ENCODE measurements around the gene EXD3. TPM values are rescaled to one million over a fixed set of nuclear protein-coding genes. Genes with fewer than 3 reads are reported as not detected.
"Not testable (repeated sequence)": the region's sequence is repeated elsewhere in the genome, so short reads cannot be mapped to it uniquely, and the experiment has no call there.

Gene EXD3
- total and polyA plus RNA-seq, 5 donors from 2014 or later = 4.7 to 27.3 (median 5.8) TPM

- H3K27me3 Mint-ChIP-seq; H3K9me3 Mint-ChIP-seq; H3K4me1 Mint-ChIP-seq; H3K27ac ChIP-seq (ENCODE audit: insufficient read depth, low read length, poor library complexity, severe bottlenecking); H3K4me1 ChIP-seq (ENCODE audit: control insufficient read depth, insufficient read depth, low read length, poor library complexity, severe bottlenecking); H3K4me3 ChIP-seq (ENCODE audit: low read depth, low read length); ATAC-seq (ENCODE audit: low read depth in 2 of 2); H3K4me3 Mint-ChIP-seq; H3K27ac Mint-ChIP-seq; H3K27me3 ChIP-seq (ENCODE audit: control insufficient read depth, insufficient read depth, low read length); DNase-seq; H3K9me3 ChIP-seq (ENCODE audit: control insufficient read depth in 2 of 2, low read length in 2 of 2): not testable (repeated sequence)
- H3K36me3 ChIP-seq (ENCODE audit: control insufficient read depth, insufficient read depth, low read length) = peaks cover 30% of the 10 kb centered on the region
- H3K36me3 Mint-ChIP-seq = peaks cover 12% of the 10 kb centered on the region
These were observed 160.6 kb downstream of the EXD3 start for GRCh38 chr9:137262173-137262908.

Other genes with a start within 250 kb of the EXD3 start
- gene ANAPC2, start 234.6 kb downstream of the EXD3 start, total RNA-seq = 127 TPM
- 1 to 10 TPM; 7.5 to 8.7 (median 8.0) TPM for gene ANAPC2, start 234.6 kb downstream of the EXD3 start, polyA plus RNA-seq
- 54.3 TPM for gene SSNA1, start 234.5 kb downstream of the EXD3 start, total RNA-seq
- 100 to 1,000 TPM; 112 to 150 (median 130) TPM for gene SSNA1, start 234.5 kb downstream of the EXD3 start, polyA plus RNA-seq
- gene TPRN, start 222.4 kb downstream of the EXD3 start, total RNA-seq = 5.9 TPM
- gene TPRN, start 222.4 kb downstream of the EXD3 start, polyA plus RNA-seq = under 1 TPM; 0.27 to 0.91 (median 0.43) TPM
- 20.7 TPM for gene TMEM203, start 217.5 kb downstream of the EXD3 start, total RNA-seq
- 100 to 1,000 TPM; 116 to 148 (median 132) TPM for gene TMEM203, start 217.5 kb downstream of the EXD3 start, polyA plus RNA-seq
- gene NDOR1, start 217.5 kb downstream of the EXD3 start, total RNA-seq = 30.0 TPM
- 1 to 10 TPM; 3.9 to 7.6 (median 5.0) TPM for gene NDOR1, start 217.5 kb downstream of the EXD3 start, polyA plus RNA-seq
- 1.2 TPM for gene RNF208, start 200.9 kb downstream of the EXD3 start, total RNA-seq
- gene RNF208, start 200.9 kb downstream of the EXD3 start, polyA plus RNA-seq = not detected
- gene CYSRT1, start 198.0 kb downstream of the EXD3 start, total RNA-seq = not detected
- not detected for gene CYSRT1, start 198.0 kb downstream of the EXD3 start, polyA plus RNA-seq
- gene RNF224, start 195.7 kb downstream of the EXD3 start, total RNA-seq = not detected
- gene RNF224, start 195.7 kb downstream of the EXD3 start, polyA plus RNA-seq = not detected
- gene SLC34A3, start 192.3 kb downstream of the EXD3 start, total RNA-seq = not detected
- not detected for gene SLC34A3, start 192.3 kb downstream of the EXD3 start, polyA plus RNA-seq
- 100 TPM for gene TUBB4B, start 181.9 kb downstream of the EXD3 start, total RNA-seq
- 10 to 100 TPM; 56.7 to 87.4 (median 71.8) TPM for gene TUBB4B, start 181.9 kb downstream of the EXD3 start, polyA plus RNA-seq
- gene STPG3, start 171.9 kb downstream of the EXD3 start, total RNA-seq = not detected
- gene STPG3, start 171.9 kb downstream of the EXD3 start, polyA plus RNA-seq = not detected
- 46.4 TPM for gene NELFB, start 167.8 kb downstream of the EXD3 start, total RNA-seq
- gene NELFB, start 167.8 kb downstream of the EXD3 start, polyA plus RNA-seq = 10 to 100 TPM; 22.3 to 27.1 (median 23.7) TPM
- gene TOR4A, start 145.4 kb downstream of the EXD3 start, total RNA-seq = 6.1 TPM
- gene TOR4A, start 145.4 kb downstream of the EXD3 start, polyA plus RNA-seq = 1 to 10 TPM; 2.6 to 4.2 (median 3.5) TPM
- gene NRARP, start 120.9 kb downstream of the EXD3 start, total RNA-seq = 1.6 TPM
- not detected for gene NRARP, start 120.9 kb downstream of the EXD3 start, polyA plus RNA-seq
- gene NOXA1, start 231 bp upstream of the EXD3 start, total RNA-seq = 3.8 TPM
- 1 to 10 TPM in 2 of 4 donors, under 1 TPM in 2; 0.83 to 3.3 (median 1.4) TPM for gene NOXA1, start 231 bp upstream of the EXD3 start, polyA plus RNA-seq
- not detected for gene ENTPD8, start 18.2 kb upstream of the EXD3 start, total RNA-seq
- not detected for gene ENTPD8, start 18.2 kb upstream of the EXD3 start, polyA plus RNA-seq
- 109 TPM for gene NSMF, start 36.2 kb upstream of the EXD3 start, total RNA-seq
- gene NSMF, start 36.2 kb upstream of the EXD3 start, polyA plus RNA-seq = 10 to 100 TPM in 2 of 4 donors, 1 to 10 TPM in 2; 9.3 to 14.5 (median 11.8) TPM
- 12.4 TPM for gene PNPLA7, start 127.2 kb upstream of the EXD3 start, total RNA-seq
- 1 to 10 TPM; 1.4 to 2.5 (median 1.7) TPM for gene PNPLA7, start 127.2 kb upstream of the EXD3 start, polyA plus RNA-seq
- gene MRPL41, start 128.7 kb upstream of the EXD3 start, total RNA-seq = 64.3 TPM
- gene MRPL41, start 128.7 kb upstream of the EXD3 start, polyA plus RNA-seq = 10 to 100 TPM; 38.1 to 61.1 (median 43.6) TPM
- 57.0 TPM for gene DPH7, start 155.8 kb upstream of the EXD3 start, total RNA-seq
- 10 to 100 TPM; 24.4 to 34.8 (median 28.3) TPM for gene DPH7, start 155.8 kb upstream of the EXD3 start, polyA plus RNA-seq
- gene ZMYND19, start 167.3 kb upstream of the EXD3 start, total RNA-seq = 20.4 TPM
- gene ZMYND19, start 167.3 kb upstream of the EXD3 start, polyA plus RNA-seq = 1 to 10 TPM; 4.4 to 6.3 (median 5.4) TPM
- 73.4 TPM for gene ARRDC1, start 182.5 kb upstream of the EXD3 start, total RNA-seq
- gene ARRDC1, start 182.5 kb upstream of the EXD3 start, polyA plus RNA-seq = 10 to 100 TPM; 45.5 to 54.0 (median 51.4) TPM
- gene EHMT1, start 195.8 kb upstream of the EXD3 start, total RNA-seq = 142 TPM
- 10 to 100 TPM; 17.9 to 20.3 (median 19.3) TPM for gene EHMT1, start 195.8 kb upstream of the EXD3 start, polyA plus RNA-seq

Measured in CD4-positive, CD25-positive, alpha-beta regulatory T cell (primary cell).